ENCODE data around the gene APOD.

The APOD gene

GRCh38 chr3:195524171-195524896 lies 59.4 kb downstream of the APOD start:
- intact Hi-C loops (cut with DNase I; ENCODE audit: low total_unique reads): no loop called here

GRCh38 chr3:195522254-195523023 lies 61.3 kb downstream of the APOD start:
- no peak for DNase-seq
- Histone ChIP-seq H3K27me3 (no peaks in the 10 kb centered on the region), H3K4me1 (no peaks in the 10 kb centered on the region), H3K4me3 (no peak overlapping the region), H3K27ac (no peak overlapping the region), H3K9me3 (no peaks in the 10 kb centered on the region), H3K36me3 (peaks cover 14 to 48% (median 18%) of the 10 kb centered on the region in 3 donors)
- intact Hi-C loops (cut with DNase I; ENCODE audit: low total_unique reads): loop anchor here (2.0 kb wide), 1 partner anchor 252 kb away; the partner anchor contains the start of gene XXYLT1
- TF ChIP-seq CTCF (IDR thresholded peaks at IDR 0.05): peak; percentile 59 to 79

More at GRCh38 chr3:195524171-195524896, 59.4 kb downstream of the APOD start:
- no peak for TF ChIP-seq CTCF (IDR thresholded peaks at IDR 0.05)
- Histone ChIP-seq H3K4me1 (no peaks in the 10 kb centered on the region), H3K36me3 (peaks cover 8 to 41% (median 14%) of the 10 kb centered on the region in 3 donors), H3K27ac (no peak overlapping the region), H3K4me3 (no peak overlapping the region), H3K27me3 (no peaks in the 10 kb centered on the region), H3K9me3 (no peaks in the 10 kb centered on the region)
- DNase-seq: no peak
